GM23338 (cell line): ENCODE results near the gene SLAMF8. TPM values are rescaled to one million over a fixed set of nuclear protein-coding genes. Genes with fewer than 3 reads are reported as not detected.
A peak's percentile ranks its signal among the peaks of the same experiment; 100 is the strongest.

Experiments used
- ATAC-seq: fragments of 200-7000 bp; cut with Tn5 transposase; 3 replicates; pipeline ENCODE4 v1.9.1; 2020
- DNase-seq: peaks from one replicate; pipeline ENCODE4 v3.0.0-alpha.2; 2015; ENCODE audit warnings: low spot score
- H2AFZ ChIP-seq: fragments of 200-600 bp; sonication (generic); 2 replicates; pipeline ENCODE4 v1.8.0; 2016; ENCODE audit warnings: antibody characterized with exemption, mild to moderate bottlenecking, moderate library complexity
- H3F3A ChIP-seq: fragments of 200-600 bp; sonication (generic); replicated peaks from 2 replicates; pipeline ENCODE4 v1.8.0; 2017; ENCODE audit warnings: antibody characterized with exemption, mixed run types, low read depth
- H3K27ac ChIP-seq: fragments of 200-600 bp; sonication (generic); 2 replicates; pipeline ENCODE4 v1.6.1; 2016; ENCODE audit warnings: low read depth
- H3K27me3 ChIP-seq: fragments of 200-600 bp; sonication (generic); 2 replicates; pipeline ENCODE4 v1.8.0; 2016; ENCODE audit warnings: mild to moderate bottlenecking, mixed run types, moderate library complexity; ENCODE audit not compliant: insufficient read depth
- H3K36me3 ChIP-seq: fragments of 200-600 bp; sonication (generic); 2 replicates; pipeline ENCODE4 v1.8.0; 2016; ENCODE audit warnings: mild to moderate bottlenecking; ENCODE audit not compliant: insufficient read depth
- H3K4me1 ChIP-seq: fragments of 200-600 bp; sonication (generic); 2 replicates; pipeline ENCODE4 v1.8.0; 2016; ENCODE audit warnings: mild to moderate bottlenecking, moderate library complexity; ENCODE audit not compliant: insufficient read depth
- H3K4me2 ChIP-seq: fragments of 200-600 bp; sonication (generic); 2 replicates; pipeline ENCODE4 v1.7.1; 2017; ENCODE audit warnings: mixed run types
- H3K4me3 ChIP-seq: fragments of 200-600 bp; sonication (generic); 2 replicates; pipeline ENCODE4 v1.6.1; 2016; ENCODE audit warnings: mixed run types
- H3K79me2 ChIP-seq: fragments of 200-600 bp; sonication (generic); replicated peaks from 2 replicates; pipeline ENCODE4 v1.8.0; 2017; ENCODE audit warnings: mild to moderate bottlenecking; ENCODE audit not compliant: insufficient read depth
- H3K9me2 ChIP-seq: fragments of 200-600 bp; sonication (generic); 2 replicates; pipeline ENCODE4 v1.8.0; 2017; ENCODE audit not compliant: insufficient read depth
- H4K20me1 ChIP-seq: fragments of 200-600 bp; sonication (generic); replicated peaks from 2 replicates; pipeline ENCODE4 v1.8.0; 2017; ENCODE audit warnings: mild to moderate bottlenecking; ENCODE audit not compliant: insufficient read depth
- H3K27ac Mint-ChIP-seq: 2 replicates; pipeline ENCODE4 v1.8.0; 2020; ENCODE audit warnings: inconsistent platforms, mild to moderate bottlenecking, moderate library complexity, mixed read lengths
- H3K27me3 Mint-ChIP-seq: 3 replicates; pipeline ENCODE4 v1.8.0; 2022; ENCODE audit warnings: low read depth, mild to moderate bottlenecking, moderate library complexity, mixed read lengths, inconsistent platforms; ENCODE audit not compliant: insufficient read depth, poor library complexity
- H3K36me3 Mint-ChIP-seq: 3 replicates; pipeline ENCODE4 v1.8.0; 2021; ENCODE audit warnings: low read depth, mild to moderate bottlenecking, inconsistent platforms, moderate library complexity, mixed read lengths
- H3K4me1 Mint-ChIP-seq: 3 replicates; pipeline ENCODE4 v1.8.0; 2020; ENCODE audit warnings: mild to moderate bottlenecking, inconsistent platforms, mixed read lengths
- H3K4me3 Mint-ChIP-seq: 3 replicates; pipeline ENCODE4 v1.8.0; 2021; ENCODE audit warnings: moderate library complexity, mild to moderate bottlenecking, inconsistent platforms, mixed read lengths
- H3K9me3 Mint-ChIP-seq: 3 replicates; pipeline ENCODE4 v1.8.0; 2020; ENCODE audit warnings: moderate library complexity, mild to moderate bottlenecking, inconsistent platforms, mixed read lengths
- CREB1 ChIP-seq: fragments of 250-450 bp; sonication (Bioruptor Pico); IDR thresholded peaks from 2 replicates; pipeline ENCODE4 v1.5.0; 2020; ENCODE audit warnings: low read depth, mild to moderate bottlenecking, moderate library complexity
- EZH2 ChIP-seq: fragments of 200-600 bp; sonication (generic); IDR thresholded peaks from one replicate; pipeline ENCODE4 v1.8.0; 2017; ENCODE audit warnings: antibody characterized with exemption, mild to moderate bottlenecking, low read depth; ENCODE audit not compliant: unreplicated experiment
- EZH2phosphoT487 ChIP-seq: fragments of 200-600 bp; sonication (generic); IDR thresholded peaks from one replicate; pipeline ENCODE4 v1.8.1; 2018; ENCODE audit warnings: antibody characterized with exemption; ENCODE audit not compliant: unreplicated experiment
- JUNB ChIP-seq: IDR thresholded peaks from one replicate; pipeline ENCODE4 v1.6.1; 2016; ENCODE audit warnings: antibody characterized with exemption; ENCODE audit not compliant: unreplicated experiment
- NANOG ChIP-seq: IDR thresholded peaks from 2 replicates; pipeline ENCODE4 v1.6.1; 2016; ENCODE audit warnings: antibody characterized with exemption, borderline replicate concordance
- POLR2AphosphoS5 ChIP-seq: IDR thresholded peaks from 2 replicates; pipeline ENCODE4 v1.6.1; 2016; ENCODE audit warnings: antibody characterized with exemption, low read depth
- ZNF114 ChIP-seq: fragments of 250-450 bp; sonication (Bioruptor Pico); IDR thresholded peaks from 2 replicates; pipeline ENCODE4 v1.5.0; 2020; ENCODE audit warnings: mild to moderate bottlenecking, moderate library complexity
- ZNF331 ChIP-seq: fragments of 250-450 bp; sonication (Bioruptor Pico); IDR thresholded peaks from 2 replicates; pipeline ENCODE4 v1.5.0; 2020; ENCODE audit warnings: low read depth, mild to moderate bottlenecking, moderate library complexity
- polyA plus RNA-seq: library from polyadenylated mRNA; unstranded; fragments of >200 nt; fragmentation: Nextera tagmentation; extraction: Ambion mirVana; gene quantifications from 2 replicates; pipeline ENCODE4 v1.2.1, GENCODE V29; 2016
- total RNA-seq: library from RNA; depleted of rRNA; stranded (reverse); fragments of >200 nt; shearing (Covaris generic); gene quantifications from 2 replicates; pipeline ENCODE4 v1.2.3, GENCODE V29; 2014
- TF ChIP-seq, protein P1 (sequence below): fragments of 250-450 bp; sonication (Bioruptor Pico); IDR thresholded peaks from 2 replicates; pipeline ENCODE4 v1.5.0; 2020; ENCODE audit warnings: mild to moderate bottlenecking, moderate library complexity
- TF ChIP-seq, protein P2 (sequence below), 2 experiments: fragments of 200-600 bp in 1 of 2; sonication (generic) in 1 of 2; conservative IDR thresholded peaks; 2 replicates each; pipeline versions ENCODE4 v1.5.1 to v1.6.1; 2016 to 2017; ENCODE audit warnings: antibody characterized with exemption in 2 of 2, low read depth in 2 of 2, mild to moderate bottlenecking in 2 of 2, moderate library complexity in 1 of 2
- TF ChIP-seq, protein P3 (sequence below): IDR thresholded peaks from 2 replicates; pipeline ENCODE4 v1.6.1; 2016; ENCODE audit warnings: antibody characterized with exemption

Gene SLAMF8
- total and polyA plus RNA-seq, 2 experiments from 2014 or later, result not detected

DNA sequence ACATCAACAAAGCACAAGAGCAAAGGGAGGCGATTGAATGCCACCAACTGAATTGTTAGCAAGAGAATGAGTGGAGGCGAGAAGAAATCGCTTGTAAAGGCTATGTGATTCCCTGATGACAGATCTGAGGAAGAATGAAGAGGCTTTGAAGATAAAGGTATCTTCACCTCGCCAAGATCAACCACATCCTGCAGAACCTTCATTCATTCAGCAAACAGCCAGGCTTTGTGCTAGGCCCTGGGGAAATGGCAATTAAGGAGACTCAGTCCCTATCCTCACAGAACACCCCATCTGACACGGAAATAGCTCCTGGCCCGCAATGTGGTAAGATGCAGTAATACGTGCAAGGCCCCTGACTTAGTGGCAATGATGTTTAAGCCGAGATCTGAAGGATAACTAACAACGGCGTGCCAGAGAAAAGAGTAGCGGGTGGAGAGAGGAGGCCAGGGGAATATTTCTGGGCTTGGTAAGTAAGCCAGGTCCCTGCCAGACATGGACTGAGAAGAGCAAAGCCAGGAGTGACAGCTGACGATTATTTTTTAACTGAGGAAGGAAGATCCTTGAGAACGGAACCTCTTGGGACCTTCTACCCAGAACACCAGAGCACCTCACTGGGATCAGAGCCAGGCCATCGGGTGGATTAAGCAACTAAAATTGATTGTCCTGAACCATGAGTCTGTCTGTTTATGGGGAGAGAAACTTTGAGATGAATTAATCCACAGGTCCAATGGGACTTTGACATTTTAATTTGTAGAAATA is 40.4 kb downstream of the SLAMF8 start:
- no peaks in the 10 kb centered on the region for H4K20me1 ChIP-seq
- no peak overlapping the region for H3K4me3 Mint-ChIP-seq
- H3K36me3 ChIP-seq, result no peaks in the 10 kb centered on the region; the same call in 1 of the 2 replicates
- H3K79me2 ChIP-seq, result no peaks in the 10 kb centered on the region
- ATAC-seq (no peak), DNase-seq (no peak)
- no peaks in the 10 kb centered on the region for H3K4me1 ChIP-seq
- no peaks in the 10 kb centered on the region for H3K27me3 ChIP-seq
- H3K4me1 Mint-ChIP-seq, result peaks cover 7% of the 10 kb centered on the region
- peak overlapping the region; percentile 43; the same call in 1 of the 2 replicates for H2AFZ ChIP-seq
- peaks cover 2% of the 10 kb centered on the region for H3K27me3 Mint-ChIP-seq
- H3K36me3 Mint-ChIP-seq, result no peaks in the 10 kb centered on the region
- no peak overlapping the region for H3K4me2 ChIP-seq
- H3K27ac ChIP-seq, result no peak overlapping the region
- no peaks in the 10 kb centered on the region for H3F3A ChIP-seq
- no peak overlapping the region for H3K27ac Mint-ChIP-seq
- no peaks in the 10 kb centered on the region for H3K9me2 ChIP-seq
- TF ChIP-seq, protein P1, sequence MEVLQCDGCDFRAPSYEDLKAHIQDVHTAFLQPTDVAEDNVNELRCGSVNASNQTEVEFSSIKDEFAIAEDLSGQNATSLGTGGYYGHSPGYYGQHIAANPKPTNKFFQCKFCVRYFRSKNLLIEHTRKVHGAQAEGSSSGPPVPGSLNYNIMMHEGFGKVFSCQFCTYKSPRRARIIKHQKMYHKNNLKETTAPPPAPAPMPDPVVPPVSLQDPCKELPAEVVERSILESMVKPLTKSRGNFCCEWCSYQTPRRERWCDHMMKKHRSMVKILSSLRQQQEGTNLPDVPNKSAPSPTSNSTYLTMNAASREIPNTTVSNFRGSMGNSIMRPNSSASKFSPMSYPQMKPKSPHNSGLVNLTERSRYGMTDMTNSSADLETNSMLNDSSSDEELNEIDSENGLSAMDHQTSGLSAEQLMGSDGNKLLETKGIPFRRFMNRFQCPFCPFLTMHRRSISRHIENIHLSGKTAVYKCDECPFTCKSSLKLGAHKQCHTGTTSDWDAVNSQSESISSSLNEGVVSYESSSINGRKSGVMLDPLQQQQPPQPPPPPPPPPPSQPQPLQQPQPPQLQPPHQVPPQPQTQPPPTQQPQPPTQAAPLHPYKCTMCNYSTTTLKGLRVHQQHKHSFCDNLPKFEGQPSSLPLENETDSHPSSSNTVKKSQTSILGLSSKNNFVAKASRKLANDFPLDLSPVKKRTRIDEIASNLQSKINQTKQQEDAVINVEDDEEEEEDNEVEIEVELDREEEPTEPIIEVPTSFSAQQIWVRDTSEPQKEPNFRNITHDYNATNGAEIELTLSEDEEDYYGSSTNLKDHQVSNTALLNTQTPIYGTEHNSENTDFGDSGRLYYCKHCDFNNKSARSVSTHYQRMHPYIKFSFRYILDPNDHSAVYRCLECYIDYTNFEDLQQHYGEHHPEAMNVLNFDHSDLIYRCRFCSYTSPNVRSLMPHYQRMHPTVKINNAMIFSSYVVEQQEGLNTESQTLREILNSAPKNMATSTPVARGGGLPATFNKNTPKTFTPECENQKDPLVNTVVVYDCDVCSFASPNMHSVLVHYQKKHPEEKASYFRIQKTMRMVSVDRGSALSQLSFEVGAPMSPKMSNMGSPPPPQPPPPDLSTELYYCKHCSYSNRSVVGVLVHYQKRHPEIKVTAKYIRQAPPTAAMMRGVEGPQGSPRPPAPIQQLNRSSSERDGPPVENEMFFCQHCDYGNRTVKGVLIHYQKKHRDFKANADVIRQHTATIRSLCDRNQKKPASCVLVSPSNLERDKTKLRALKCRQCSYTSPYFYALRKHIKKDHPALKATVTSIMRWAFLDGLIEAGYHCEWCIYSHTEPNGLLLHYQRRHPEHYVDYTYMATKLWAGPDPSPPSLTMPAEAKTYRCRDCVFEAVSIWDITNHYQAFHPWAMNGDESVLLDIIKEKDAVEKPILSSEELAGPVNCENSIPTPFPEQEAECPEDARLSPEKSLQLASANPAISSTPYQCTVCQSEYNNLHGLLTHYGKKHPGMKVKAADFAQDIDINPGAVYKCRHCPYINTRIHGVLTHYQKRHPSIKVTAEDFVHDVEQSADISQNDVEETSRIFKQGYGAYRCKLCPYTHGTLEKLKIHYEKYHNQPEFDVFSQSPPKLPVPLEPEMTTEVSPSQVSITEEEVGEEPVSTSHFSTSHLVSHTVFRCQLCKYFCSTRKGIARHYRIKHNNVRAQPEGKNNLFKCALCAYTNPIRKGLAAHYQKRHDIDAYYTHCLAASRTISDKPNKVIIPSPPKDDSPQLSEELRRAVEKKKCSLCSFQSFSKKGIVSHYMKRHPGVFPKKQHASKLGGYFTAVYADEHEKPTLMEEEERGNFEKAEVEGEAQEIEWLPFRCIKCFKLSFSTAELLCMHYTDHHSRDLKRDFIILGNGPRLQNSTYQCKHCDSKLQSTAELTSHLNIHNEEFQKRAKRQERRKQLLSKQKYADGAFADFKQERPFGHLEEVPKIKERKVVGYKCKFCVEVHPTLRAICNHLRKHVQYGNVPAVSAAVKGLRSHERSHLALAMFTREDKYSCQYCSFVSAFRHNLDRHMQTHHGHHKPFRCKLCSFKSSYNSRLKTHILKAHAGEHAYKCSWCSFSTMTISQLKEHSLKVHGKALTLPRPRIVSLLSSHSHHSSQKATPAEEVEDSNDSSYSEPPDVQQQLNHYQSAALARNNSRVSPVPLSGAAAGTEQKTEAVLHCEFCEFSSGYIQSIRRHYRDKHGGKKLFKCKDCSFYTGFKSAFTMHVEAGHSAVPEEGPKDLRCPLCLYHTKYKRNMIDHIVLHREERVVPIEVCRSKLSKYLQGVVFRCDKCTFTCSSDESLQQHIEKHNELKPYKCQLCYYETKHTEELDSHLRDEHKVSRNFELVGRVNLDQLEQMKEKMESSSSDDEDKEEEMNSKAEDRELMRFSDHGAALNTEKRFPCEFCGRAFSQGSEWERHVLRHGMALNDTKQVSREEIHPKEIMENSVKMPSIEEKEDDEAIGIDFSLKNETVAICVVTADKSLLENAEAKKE, result no peak
- TF ChIP-seq ZNF331 (no peak), EZH2phosphoT487 (no peak), EZH2 (no peak), CREB1 (CRISPR knock-in tag) (no peak), ZNF114 (CRISPR knock-in tag) (no peak), POLR2AphosphoS5 (no peak), JUNB (no peak), NANOG (no peak)
- TF ChIP-seq, protein P2, sequence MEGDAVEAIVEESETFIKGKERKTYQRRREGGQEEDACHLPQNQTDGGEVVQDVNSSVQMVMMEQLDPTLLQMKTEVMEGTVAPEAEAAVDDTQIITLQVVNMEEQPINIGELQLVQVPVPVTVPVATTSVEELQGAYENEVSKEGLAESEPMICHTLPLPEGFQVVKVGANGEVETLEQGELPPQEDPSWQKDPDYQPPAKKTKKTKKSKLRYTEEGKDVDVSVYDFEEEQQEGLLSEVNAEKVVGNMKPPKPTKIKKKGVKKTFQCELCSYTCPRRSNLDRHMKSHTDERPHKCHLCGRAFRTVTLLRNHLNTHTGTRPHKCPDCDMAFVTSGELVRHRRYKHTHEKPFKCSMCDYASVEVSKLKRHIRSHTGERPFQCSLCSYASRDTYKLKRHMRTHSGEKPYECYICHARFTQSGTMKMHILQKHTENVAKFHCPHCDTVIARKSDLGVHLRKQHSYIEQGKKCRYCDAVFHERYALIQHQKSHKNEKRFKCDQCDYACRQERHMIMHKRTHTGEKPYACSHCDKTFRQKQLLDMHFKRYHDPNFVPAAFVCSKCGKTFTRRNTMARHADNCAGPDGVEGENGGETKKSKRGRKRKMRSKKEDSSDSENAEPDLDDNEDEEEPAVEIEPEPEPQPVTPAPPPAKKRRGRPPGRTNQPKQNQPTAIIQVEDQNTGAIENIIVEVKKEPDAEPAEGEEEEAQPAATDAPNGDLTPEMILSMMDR (conservative IDR thresholded peaks at IDR 0.05; ENCODE audit: low read depth in 2 of 2), result no peak
- TF ChIP-seq, protein P3, sequence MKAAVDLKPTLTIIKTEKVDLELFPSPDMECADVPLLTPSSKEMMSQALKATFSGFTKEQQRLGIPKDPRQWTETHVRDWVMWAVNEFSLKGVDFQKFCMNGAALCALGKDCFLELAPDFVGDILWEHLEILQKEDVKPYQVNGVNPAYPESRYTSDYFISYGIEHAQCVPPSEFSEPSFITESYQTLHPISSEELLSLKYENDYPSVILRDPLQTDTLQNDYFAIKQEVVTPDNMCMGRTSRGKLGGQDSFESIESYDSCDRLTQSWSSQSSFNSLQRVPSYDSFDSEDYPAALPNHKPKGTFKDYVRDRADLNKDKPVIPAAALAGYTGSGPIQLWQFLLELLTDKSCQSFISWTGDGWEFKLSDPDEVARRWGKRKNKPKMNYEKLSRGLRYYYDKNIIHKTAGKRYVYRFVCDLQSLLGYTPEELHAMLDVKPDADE, result no peak
- H3K9me3 Mint-ChIP-seq, result no peaks in the 10 kb centered on the region; the same call in 2 of the 3 replicates
- H3K4me3 ChIP-seq, result no peak overlapping the region
